ELR (cell line): ENCODE measurements around the gene C14orf180.

Experiments used
- DNase-seq: peaks from one replicate; pipeline ENCODE4 v3.0.0-alpha.2; 2015; ENCODE audit warnings: low read depth

The C14orf180 gene

DNA sequence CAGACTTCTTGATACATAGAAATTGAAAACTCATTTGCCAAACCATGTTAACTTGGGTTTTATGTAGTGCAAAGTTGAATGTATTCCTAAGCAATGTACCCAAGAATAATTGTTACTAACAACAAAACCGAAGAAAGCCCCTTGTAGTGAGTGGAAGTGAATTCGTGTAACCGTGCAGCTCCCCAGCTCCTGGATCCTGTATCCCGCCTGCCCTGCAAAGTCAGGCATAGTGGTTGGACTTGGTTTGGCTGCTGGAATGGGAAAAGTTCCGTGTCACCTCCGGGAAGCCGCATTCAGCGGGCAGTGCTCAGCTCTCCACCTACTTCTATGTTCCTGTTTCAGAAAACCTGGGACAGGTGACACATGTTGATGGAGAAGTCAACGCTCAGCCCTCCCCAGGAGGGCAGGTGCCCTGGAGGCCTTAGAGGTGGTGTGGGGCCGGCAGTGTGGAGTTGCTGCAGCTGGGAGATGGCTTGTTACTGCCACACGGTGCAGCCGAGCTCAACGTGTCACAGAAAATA is 29.2 kb upstream of the C14orf180 start:
- no peak for DNase-seq

DNA sequence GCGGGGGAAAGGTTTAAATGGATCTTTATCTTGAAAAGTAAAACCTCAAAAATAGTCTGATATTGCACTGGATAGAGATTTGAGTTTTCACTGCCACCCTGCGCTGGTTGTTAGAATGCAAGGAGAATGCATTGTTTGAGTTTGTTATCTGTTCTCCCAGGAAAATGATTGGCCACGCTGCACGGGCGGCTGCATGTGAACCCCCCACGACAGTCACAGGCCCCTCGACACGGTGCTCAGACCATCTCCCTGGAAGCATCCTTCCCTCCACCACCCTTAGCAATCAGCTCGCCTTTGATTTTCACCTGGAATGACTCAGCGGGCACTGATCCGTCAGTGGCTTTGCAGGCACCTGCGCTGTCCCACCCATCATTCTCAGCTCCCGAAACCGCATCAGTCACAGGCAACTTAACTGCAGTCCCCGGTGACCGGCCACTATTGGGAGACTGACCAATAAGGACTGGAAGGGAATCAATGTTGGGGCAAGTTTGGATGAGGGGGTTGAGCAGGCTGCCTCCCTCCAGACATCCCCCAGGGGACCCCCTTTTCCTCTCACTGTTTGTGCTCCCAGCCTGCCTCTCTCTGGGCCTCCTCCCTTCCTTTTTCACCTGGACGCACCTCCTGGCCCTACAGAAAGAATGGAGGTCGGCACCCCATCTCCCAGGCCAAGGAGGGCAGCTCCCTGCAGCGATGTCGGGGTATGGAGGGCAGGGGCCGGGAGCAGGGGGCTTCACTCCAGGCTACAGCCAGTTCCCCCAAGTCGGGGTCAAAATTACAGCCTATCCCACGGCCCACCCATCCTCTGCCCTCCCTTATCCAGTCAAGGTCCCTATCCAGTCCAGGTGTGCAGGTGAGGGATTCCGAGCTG is 28.5 kb upstream of the C14orf180 start:
- no peak for DNase-seq

DNA sequence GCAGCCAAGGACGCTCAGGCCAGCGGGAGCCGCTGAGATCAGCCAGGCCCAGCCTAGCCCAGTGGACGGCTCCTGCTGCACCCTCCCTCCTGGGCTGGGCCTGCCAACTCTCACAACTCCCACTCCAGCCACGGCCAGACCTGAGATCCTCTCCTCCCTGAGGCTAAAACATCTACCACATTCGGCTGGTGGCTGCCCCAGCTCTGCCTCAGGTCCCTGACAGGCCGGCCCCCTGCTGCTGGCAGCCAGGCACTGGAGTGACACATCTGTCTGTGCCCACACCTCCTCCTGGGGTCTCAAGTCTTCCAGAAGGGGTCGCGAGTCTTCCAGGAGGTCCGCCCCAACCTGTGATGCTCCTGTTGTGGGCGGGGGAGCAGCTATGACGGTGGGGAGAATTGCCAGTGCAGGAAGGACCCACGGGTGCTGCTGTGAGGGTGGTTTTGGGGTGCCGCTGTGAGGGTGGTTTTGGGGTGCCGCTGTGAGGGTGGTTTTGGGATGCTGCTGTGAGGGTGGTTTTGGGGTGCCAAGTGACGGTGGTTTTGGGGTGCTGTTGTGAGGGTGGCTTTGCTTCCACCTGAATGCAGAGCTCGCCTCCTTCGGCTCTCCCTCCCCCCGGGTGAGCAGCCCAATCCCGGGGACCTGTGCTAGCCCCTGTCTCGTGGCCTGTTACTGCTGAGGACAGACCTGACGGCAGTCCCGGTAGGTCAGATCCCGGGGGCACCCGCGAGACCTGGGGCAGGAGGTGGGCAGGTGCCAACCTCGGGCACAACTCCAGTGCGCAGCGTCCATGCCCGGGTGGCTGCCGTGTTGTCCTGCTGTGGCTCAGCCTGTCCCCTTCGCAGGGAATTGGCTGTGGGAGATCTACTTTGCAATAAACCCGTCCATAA is 27.5 kb upstream of the C14orf180 start:
- DNase-seq: no peak

DNA sequence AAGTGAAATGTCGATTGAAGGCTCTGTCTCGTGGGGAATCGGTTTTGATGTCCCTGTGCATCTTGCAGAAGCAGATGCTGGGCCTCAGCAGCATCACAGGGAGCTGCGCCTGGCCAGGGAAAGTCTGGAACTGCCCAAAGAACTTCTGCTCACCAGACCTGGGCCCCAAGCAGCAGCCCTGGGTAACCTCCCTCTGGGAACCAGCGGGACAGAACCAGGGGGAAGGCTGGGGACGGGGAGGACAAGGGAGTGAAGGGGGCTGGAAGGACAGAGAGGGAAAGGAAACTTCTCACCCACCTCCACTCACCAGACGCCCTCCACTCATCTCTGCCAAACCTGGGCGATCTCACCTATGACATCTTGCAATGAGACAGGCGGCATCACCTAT is 26.8 kb upstream of the C14orf180 start:
- no peak for DNase-seq

DNA sequence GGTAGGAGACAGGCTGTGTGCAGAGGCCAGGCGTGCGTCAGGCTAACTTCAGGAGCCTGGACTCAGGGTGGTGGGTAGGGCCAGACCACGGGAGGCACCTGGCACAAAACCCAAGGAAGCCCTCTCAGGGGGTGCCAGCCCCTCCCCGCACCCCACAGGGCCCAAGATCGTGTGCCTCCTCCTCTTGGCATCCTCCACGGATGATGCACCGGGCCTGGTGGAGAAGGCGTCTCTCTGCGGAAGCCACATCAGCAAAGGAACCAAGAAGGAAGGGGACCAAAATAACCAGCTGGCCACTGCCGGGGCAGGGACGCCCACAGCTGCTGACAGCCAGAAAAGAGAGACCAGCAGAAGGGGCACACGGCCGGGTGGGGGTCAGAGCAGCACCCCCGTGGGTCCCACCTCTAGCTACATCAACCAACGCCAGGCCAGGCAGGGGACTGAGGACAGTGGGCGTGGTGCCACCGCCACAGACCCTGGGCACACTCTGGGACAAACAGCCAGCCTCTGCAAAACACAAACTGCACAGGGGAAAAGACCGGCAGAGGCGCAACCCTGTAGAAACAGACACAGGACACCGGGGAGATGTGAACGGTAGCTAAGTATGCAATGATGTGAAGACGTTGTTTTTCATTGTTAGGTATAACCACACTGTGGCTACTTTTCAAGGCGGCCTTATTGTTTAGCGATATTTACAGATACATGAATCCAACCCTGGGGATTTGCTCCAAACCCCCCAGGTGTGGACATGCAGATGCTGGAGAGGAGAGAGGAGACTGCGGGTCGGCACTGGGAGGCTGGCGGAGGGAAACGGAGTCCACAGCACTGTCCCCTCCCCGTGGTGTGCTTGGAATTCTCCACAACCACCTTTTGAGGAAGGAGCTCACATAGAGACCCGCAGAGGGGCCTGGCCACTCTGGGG is 26.1 kb upstream of the C14orf180 start:
- no peak for DNase-seq

DNA sequence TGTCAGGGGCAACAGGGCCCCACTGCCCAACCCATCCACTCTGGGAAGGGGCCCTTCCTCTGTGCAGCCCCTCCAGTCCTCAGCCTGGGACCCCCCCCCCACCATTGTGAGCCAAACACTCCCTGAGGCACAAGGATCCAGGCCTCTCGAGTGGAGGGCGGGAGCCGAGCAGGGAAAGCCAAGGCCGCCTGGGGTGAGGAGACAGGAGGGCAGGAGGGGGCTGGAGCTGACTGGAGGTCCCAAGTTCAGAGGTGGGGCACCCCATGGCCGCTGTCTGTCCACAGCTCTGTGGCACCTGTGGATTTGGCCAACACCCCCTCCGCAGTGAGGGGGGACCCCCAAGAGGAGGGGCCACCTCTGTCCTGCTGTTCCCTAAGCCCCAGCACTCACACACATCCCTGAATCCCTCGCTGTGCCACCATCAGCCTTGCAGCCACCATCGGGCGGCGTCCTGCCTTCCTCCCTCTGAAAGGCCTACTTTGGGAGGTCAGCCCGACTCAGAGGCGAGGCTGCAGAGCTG is 25.4 kb upstream of the C14orf180 start:
- DNase-seq: no peak

DNA sequence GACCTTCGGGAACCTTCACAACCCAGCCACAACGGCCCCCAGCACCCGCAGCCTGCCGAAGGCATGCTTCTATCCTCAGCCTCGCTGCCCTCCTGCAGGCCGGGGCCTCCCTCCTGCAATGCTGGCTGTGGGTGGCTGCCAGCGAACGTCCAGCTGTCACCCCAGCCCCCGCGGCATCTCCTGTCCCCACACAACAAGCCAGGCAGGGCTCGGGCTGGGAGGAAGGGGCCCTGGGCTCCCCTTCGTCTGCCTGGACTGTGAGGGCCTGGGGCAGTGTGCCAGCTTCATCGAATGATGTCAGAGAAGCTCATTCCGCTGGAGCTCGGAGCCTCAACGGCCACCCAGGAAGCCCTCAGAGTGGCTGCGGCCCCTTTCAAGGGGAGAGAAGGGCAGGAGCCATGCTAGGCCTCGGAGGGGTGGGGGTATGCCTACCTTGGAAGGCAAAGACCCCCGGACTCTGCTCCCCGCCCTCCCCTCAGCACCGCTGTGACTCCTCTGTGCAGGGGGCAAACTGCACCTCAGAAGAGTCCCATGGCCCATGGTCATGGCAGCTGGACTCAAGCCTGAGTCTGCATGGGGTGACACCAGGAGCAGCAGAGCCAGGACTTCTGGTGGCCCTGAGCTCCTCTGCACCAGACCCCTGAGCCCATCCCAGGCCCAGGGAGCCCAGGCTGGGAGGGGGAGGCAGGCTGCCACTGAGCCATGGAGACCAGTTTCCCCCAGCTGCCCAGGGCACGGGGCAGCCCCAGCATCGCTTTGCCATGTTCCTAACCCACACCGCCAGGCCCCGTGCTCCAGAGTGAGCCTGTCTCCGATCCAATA is 24.7 kb upstream of the C14orf180 start:
- no peak for DNase-seq

DNA sequence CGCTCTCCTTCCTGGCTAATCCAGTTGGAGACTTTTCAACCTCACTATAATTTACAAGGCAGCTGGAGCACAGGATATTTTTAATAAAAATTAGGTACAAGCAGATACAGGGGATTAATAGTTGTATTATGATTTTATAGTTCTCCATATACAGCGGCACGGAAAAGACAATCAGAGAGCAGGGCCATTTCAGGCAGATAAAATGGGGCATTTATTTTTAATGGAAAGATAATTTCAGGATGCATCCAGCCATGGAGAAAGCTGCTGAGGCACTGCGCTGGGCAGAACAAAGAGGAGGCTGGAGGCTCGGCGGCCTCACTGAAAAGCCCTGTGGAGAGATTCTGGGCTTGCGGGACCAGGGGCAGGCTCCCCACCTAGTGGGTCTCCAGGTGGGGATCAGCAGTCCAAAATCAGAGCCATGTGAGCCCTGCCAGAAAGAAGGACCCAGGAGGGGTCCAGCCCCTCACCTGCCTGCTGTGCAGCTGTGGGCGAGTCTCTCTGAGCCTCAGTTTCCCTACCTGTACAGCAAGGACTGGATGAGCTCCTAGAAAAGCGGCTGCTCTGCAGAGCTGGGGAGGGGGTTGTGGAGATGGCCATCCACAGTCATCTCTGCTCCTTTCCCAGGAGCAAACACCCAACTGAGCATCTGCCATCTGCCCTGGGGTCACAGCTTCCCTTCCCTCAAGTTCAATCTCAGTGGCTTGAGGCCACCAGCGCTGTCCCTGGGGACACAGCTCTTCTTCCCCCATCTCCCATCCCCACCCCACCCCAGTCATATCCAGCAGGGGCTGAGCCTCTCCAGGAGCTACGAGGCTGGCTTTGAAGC is 23.9 kb upstream of the C14orf180 start:
- DNase-seq: no peak

DNA sequence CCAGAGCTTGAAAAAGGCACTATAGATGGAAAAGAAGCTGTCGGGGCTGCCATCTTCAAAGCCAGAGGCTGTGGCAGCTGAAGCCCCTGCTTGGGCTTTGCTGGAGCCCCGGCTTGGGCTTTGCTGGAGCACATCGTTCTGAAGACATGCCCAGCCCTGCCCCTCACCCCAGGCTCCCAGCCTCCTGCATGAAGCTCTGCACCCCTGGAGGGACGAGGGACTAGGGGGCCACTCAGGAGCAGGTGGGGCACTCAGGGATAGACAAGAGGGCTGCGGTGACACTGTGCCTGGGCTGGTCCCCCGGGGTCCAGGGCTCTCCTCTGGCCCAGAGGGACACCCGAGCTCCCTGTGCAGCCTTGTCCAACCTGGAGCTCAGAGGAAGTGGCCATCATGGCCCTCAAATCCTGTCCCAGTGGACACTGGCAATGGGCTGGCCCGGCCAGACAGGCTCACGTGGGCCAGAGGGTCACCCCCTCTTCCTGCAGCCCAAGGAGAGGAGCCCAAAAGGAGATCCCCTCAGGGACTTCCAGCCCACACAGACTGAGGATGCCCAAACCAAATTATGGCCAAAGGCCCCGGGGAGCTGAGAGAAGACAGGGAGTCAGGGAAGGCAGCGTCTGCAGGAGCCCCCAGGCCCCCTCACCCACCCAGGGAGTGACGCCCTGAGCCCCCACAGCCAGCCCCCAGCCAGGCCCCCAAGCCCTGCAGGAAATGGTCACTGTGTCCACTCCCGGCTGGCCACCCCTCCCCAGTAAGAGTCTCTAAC is 23.1 kb upstream of the C14orf180 start:
- no peak for DNase-seq

DNA sequence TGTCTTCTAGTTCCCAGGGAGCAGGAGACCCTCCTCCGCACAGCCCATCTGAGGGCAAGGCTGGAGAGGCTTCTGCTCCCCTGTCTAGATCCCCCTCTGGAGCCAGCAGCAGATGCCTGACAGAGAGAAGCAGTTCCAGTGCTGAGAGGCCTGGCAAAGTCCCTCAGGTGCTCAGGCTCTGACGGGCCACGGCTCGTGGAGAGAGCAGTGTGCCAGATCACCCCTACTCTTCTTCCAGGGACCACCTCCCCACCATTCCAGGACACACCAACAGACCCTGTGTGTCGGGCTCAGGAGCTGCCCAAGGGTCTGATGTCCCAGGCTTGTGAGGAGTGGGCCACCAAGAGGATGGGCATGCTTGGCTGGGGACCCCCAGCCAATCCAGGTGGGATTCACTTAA is 22.5 kb upstream of the C14orf180 start:
- DNase-seq: no peak

DNA sequence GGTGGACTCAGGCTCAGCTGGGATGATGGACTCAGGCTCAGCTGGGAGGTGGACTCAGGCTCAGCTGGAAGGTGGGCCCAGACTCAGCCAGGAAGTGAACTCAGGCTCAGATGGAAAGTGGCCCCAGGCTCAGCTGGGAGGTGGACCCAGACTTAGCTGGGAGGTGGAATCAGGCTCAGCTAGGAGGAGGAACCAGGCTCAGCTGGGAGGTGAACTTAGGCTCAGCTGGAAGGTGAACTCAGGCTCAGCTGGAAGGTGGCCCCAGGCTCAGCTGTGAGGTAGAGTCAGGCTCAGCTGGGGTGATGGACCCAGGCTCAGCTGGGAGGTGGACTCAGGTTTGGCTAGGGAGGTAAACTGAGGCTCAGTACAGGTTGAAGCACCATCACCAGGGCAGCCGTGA is 21.8 kb upstream of the C14orf180 start:
- no peak for DNase-seq

DNA sequence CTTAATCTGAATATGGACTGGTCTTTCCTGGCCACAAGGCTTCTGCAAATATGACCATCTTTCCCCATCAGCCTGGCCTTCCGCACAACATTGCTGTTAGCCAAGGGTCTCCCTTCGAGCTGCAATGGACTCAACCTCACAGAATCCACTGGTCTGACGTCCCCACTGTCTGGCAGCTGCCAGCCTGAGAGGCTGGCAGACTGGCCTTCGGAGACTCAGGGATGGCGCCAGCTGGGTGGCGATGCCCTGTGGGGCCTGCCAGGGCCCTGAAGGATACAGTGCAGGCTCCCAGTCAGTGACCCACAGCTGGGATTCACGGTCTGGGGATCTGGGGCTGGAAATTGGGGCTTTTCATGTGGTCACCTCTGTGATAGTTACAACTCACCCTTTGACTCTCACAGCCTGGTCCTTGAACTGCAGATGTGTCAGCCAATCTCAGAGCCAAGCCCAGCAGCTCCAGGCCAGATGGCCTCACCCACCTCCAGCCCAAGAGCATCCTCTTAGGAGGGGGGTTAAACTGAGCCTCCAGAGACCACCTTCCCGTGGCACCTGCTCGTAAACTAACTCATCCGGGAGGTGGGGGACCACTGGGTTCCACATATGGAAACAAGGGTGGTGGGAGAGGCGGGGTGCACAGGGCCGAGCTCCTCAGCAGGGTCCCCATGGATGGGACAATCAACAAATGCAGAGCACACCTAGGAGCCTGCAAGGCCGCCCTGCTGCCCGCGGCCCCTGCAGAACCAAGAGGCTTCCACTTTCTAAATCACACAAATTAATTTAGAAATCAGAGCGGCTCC is 21.1 kb upstream of the C14orf180 start:
- DNase-seq: no peak

DNA sequence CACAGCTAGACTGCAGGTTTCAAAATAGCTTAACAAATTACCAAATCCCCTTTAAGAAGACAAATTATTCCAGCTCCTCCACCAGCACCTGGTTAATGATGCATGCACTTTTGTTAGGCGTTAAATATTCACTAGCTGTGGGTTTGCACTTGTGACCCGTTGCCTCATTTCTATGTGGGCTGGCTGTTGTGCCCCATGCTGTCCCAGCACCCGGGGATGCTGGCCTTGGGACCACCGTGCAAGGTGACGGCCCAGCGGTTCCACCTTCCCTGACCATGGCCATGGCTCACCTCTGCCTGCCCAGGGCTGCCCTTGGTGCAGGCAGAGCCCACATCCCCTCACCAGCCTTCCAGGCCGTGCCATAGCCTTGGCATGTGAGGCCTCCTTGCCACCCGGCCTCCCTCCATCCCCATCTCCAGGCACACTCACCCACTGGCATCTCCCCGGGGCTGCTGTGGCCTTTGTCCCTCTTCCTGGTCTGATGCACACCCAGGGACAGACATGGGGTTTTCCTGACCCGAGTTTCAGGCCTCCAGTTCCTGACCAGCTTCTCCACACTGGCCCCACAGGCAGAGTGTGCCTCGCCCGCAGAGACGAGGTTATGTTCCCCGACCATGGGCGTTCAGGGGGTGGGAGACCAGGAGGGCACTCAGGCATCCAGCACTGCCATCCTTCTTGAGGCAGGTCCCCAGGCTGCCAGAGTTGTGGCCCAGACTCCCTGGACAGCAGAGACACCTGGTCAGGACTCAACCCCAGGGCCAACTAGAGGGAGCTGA is 20.3 kb upstream of the C14orf180 start:
- no peak for DNase-seq

DNA sequence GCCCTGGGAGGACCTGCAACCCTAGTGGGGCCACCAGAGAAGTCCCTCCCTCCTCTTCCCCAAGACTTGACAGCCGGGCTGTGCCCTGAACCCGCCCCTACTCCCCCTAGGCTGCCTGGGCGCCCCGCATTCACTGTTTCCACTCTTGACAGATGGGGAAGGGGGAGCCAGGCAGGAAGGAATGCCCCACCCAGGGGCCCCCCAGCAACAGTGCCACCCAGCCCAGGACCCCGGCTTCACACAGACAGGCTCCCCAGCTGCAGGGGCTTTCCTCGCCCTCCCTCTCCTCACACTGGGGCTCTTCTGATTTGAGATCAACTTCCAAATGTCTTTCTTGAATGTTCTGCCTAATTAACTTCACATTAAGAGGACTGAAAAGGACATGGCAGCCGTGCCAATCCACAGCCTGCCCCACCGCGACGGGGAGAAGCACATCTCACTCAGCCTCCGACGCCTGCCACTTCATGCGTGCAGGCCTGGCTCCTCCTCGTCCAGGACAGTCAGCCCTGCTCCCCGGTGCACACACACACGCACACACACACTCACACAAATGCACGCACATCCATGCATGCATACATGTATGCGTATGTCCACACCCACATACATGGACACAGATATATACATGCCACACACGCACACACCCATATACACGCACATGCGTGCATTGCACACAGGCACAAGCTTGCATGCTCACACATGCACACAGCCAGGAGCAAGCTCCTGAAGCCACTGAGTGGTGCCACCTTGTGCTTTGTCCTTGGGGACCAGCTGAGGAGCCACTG is 19.6 kb upstream of the C14orf180 start:
- no peak for DNase-seq

DNA sequence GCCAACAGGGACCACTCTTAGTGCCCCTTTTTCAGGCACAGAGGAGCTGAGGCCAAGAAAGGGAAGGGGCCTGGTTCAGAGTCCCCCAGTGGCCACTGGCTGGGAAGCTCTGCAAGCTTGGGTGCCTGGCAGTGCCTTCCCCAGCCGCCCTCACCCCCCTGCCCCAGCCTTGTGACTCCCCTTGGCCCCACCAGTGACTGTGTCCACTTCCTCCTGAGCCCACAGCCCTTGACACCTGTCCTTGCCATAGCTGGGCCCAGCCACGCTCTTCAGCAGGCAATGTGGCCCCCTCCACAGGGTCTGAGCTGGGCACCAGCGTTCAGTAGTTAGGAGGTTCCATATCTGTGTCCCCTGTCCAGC is 19.0 kb upstream of the C14orf180 start:
- DNase-seq: no peak

DNA sequence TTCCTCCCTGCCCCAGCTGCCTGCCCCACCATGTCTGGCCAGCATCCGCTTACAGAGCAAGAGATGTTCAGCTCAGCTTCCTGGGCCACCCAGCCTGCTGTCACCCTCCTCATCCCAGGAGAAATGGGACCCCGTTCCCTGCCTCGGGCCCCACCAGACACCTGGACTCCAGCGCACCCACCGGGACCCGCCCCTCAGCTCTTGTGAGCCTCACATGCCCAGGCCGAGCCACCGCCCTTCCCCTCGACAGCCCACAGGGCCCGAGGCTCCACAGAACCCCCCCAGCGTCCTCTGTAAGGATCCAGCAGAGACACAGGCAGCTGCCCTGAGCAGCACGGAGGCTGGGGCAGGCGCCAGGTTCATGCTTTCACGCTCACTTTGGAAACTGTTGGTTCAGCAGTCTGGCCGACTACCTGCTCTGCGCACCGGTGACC is 18.4 kb upstream of the C14orf180 start:
- no peak for DNase-seq
